ENCODE data around the gene AGO3.

DNA sequence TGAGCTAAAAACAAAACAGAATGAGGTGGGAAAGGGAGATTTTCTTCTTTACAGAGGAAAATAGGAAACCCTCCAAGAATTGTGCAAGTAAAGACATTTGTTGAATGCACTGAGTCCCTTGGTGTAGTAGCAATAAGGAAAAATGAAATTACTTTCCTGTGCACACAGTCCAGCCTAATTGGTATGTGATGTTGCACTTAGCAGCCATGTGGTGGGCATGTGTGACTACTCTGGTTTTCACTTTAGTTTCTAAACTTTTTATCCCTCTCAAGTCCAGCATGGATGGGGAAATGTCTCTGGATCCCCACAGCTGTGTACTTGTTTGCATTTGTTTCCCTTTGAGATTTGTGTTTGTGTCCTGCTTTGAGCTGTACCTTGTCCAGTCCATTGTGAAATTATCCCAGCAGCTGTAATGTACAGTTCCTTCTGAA, 7.1 kb upstream of the AGO3 start:
- TF ChIP-seq CTCF (conservative IDR thresholded peaks at IDR 0.05; ENCODE audit: low read length) (no peak), EZH2phosphoT487 (IDR thresholded peaks at IDR 0.05; ENCODE audit: borderline replicate concordance, low read depth, low read length) (no peak)
